IMR-90 (cell line): ENCODE results near the gene TPSB2. TPM values are rescaled to one million over a fixed set of nuclear protein-coding genes. Genes with fewer than 3 reads are reported as not detected.
A peak's percentile ranks its signal among the peaks of the same experiment; 100 is the strongest.

ENCODE experiments used
- ATAC-seq: fragments of 200-7000 bp; cut with Tn5 transposase; 2 replicates; pipeline ENCODE4 v1.9.1; 2020; ENCODE audit warnings: low read depth, mild to moderate bottlenecking, moderate library complexity
- BruUV-seq: library from RNA; stranded (reverse); fragments of 400-500 nt; replicated peaks from 2 replicates; lab custom pipeline; 2021; lab: Mats Ljungman, UMichigan
- CTCF ChIA-PET: fragments of 300-600 bp; formaldehyde crosslinking; extraction: SDS; loops from one replicate; lab custom pipeline; 2021; ENCODE audit warnings: antibody characterized with exemption; lab: Yijun Ruan, JAX
- POLR2A ChIA-PET: fragments of 300-600 bp; sonication (Branson Sonifier 250); formaldehyde crosslinking; loops from one replicate; lab custom pipeline; 2022; ENCODE audit warnings: antibody characterized with exemption; ENCODE audit not compliant: unreplicated experiment; lab: Charles Lee
- DNase-seq: peaks from one replicate; pipeline ENCODE4 v3.0.0; 2013
- H2AFZ ChIP-seq: replicated peaks from 2 replicates; pipeline ENCODE3; 2013; ENCODE audit warnings: low read length, mild to moderate bottlenecking; ENCODE audit not compliant: poor library complexity
- H2AK5ac ChIP-seq: 2 replicates; pipeline ENCODE4 v1.6.1; 2013; ENCODE audit warnings: low read depth, low read length, inconsistent platforms
- H2AK9ac ChIP-seq: replicated peaks from 2 replicates; pipeline ENCODE3; 2013; ENCODE audit warnings: mild to moderate bottlenecking, low read depth, low read length, moderate library complexity; ENCODE audit not compliant: poor library complexity
- H2BK120ac ChIP-seq: 2 replicates; pipeline ENCODE4 v1.6.1; 2013; ENCODE audit warnings: low read depth, low read length, inconsistent platforms
- H2BK15ac ChIP-seq: 3 replicates; pipeline ENCODE4 v1.6.1; 2013; ENCODE audit warnings: low read depth, low read length, inconsistent platforms
- H2BK20ac ChIP-seq: 2 replicates; pipeline ENCODE4 v1.6.1; 2013; ENCODE audit warnings: low read depth, mild to moderate bottlenecking, inconsistent platforms, low read length, moderate library complexity
- H2BK5ac ChIP-seq: 2 replicates; pipeline ENCODE4 v1.6.1; 2013; ENCODE audit warnings: mild to moderate bottlenecking, low read depth, low read length, inconsistent platforms; ENCODE audit not compliant: poor library complexity, severe bottlenecking
- H3K14ac ChIP-seq: replicated peaks from 2 replicates; pipeline ENCODE4 v1.6.1; 2013; ENCODE audit warnings: low read depth, low read length, inconsistent platforms
- H3K18ac ChIP-seq: 2 replicates; pipeline ENCODE4 v1.6.1; 2013; ENCODE audit warnings: low read depth, low read length, control low read depth
- H3K23ac ChIP-seq: 2 replicates; pipeline ENCODE4 v1.6.1; 2013; ENCODE audit warnings: low read depth, low read length, inconsistent platforms
- H3K27ac ChIP-seq: 2 replicates; pipeline ENCODE4 v1.5.1; 2013; ENCODE audit warnings: mild to moderate bottlenecking, control low read depth, low read length; ENCODE audit not compliant: insufficient read depth
- H3K27me3 ChIP-seq: 2 replicates; pipeline ENCODE4 v1.6.1; 2013; ENCODE audit warnings: low read length; ENCODE audit not compliant: control insufficient read depth, insufficient read depth
- H3K36me3 ChIP-seq: 2 replicates; pipeline ENCODE4 v1.6.1; 2013; ENCODE audit warnings: low read length, mixed read lengths; ENCODE audit not compliant: control insufficient read depth, insufficient read depth
- H3K4ac ChIP-seq: 2 replicates; pipeline ENCODE4 v1.6.1; 2013; ENCODE audit warnings: low read depth, low read length, inconsistent platforms
- H3K4me1 ChIP-seq: 2 replicates; pipeline ENCODE4 v1.6.1; 2013; ENCODE audit warnings: low read length, mixed read lengths; ENCODE audit not compliant: control insufficient read depth, insufficient read depth
- H3K4me2 ChIP-seq: 2 replicates; pipeline ENCODE4 v1.6.1; 2013; ENCODE audit warnings: low read depth, mild to moderate bottlenecking, control low read depth, low read length, moderate library complexity
- H3K4me3 ChIP-seq: 2 replicates; pipeline ENCODE4 v1.5.1; 2013; ENCODE audit warnings: low read depth, mild to moderate bottlenecking, control low read depth, low read length, moderate library complexity; ENCODE audit not compliant: insufficient read depth
- H3K56ac ChIP-seq: 2 replicates; pipeline ENCODE4 v1.6.1; 2013; ENCODE audit warnings: low read length, inconsistent platforms; ENCODE audit not compliant: insufficient read depth; ENCODE audit errors: extremely low read depth
- H3K79me1 ChIP-seq, 2 experiments: 2 replicates each; pipeline ENCODE4 v1.6.1; 2013; ENCODE audit warnings: low read length in 2 of 2, inconsistent platforms in 1 of 2, low read depth in 1 of 2
- H3K9ac ChIP-seq: 2 replicates; pipeline ENCODE4 v1.6.1; 2013; ENCODE audit warnings: low read depth, low read length, control low read depth
- H3K9me1 ChIP-seq: 2 replicates; pipeline ENCODE4 v1.6.1; 2013; ENCODE audit warnings: low read length, inconsistent platforms; ENCODE audit not compliant: insufficient read depth
- H3K9me3 ChIP-seq: 2 replicates; pipeline ENCODE4 v1.6.1; 2013; ENCODE audit warnings: low read length; ENCODE audit not compliant: control insufficient read depth, insufficient read depth
- H4K20me1 ChIP-seq: 2 replicates; pipeline ENCODE4 v1.6.1; 2013; ENCODE audit warnings: low read length, inconsistent platforms; ENCODE audit not compliant: insufficient read depth
- H4K5ac ChIP-seq: 2 replicates; pipeline ENCODE4 v1.6.1; 2013; ENCODE audit warnings: mild to moderate bottlenecking, low read depth, low read length, control low read depth
- H4K8ac ChIP-seq, 2 experiments: 2 replicates each; pipeline ENCODE4 v1.6.1; 2013; ENCODE audit warnings: low read depth in 2 of 2, low read length in 2 of 2, control low read depth in 1 of 2, inconsistent platforms in 1 of 2
- H4K91ac ChIP-seq: 2 replicates; pipeline ENCODE4 v1.6.1; 2013; ENCODE audit warnings: low read depth, low read length, inconsistent platforms; ENCODE audit not compliant: insufficient read depth
- BHLHE40 ChIP-seq: fragments of 150-350 bp; IDR thresholded peaks from 2 replicates; pipeline ENCODE4 v1.6.1; 2016; ENCODE audit warnings: mild to moderate bottlenecking, low read depth, low read length
- FOS ChIP-seq: fragments of 150-350 bp; IDR thresholded peaks from 2 replicates; pipeline ENCODE4 v1.6.1; 2016; ENCODE audit warnings: low read depth, low read length
- MXI1 ChIP-seq: IDR thresholded peaks from 2 replicates; pipeline ENCODE4 v1.6.1; 2012; ENCODE audit warnings: low read depth, mild to moderate bottlenecking, low read length, moderate library complexity, borderline replicate concordance
- NFE2L2 ChIP-seq: fragments of 150-350 bp; IDR thresholded peaks from 2 replicates; pipeline ENCODE4 v1.6.1; 2016; ENCODE audit warnings: low read depth, mild to moderate bottlenecking, low read length
- RAD21 ChIP-seq: IDR thresholded peaks from 2 replicates; pipeline ENCODE4 v1.6.1; 2012; ENCODE audit warnings: low read length, improper control_type of control experiment
- WGBS, 2 experiments: methylation state at CpG; one replicate each; pipeline versions ENCODE4 v1.1.5 to v1.1.7; 2013; ENCODE audit warnings: missing lambda C conversion rate in 2 of 2; ENCODE audit not compliant: insufficient read length in 1 of 2; ENCODE audit errors: extremely low coverage in 2 of 2; 5-methylcytosine and 5-hydroxymethylcytosine counted together
- dilution Hi-C: fragments of 300-500 bp; cut with HindIII; formaldehyde crosslinking; loops from one replicate; pipeline ENCODE4 v1.14.3; 2018; ENCODE audit warnings: low sequenced_read_pairs; ENCODE audit not compliant: unreplicated experiment
- in situ Hi-C: fragments of 300-500 bp; cut with MboI; formaldehyde crosslinking; loops from 3 replicates; pipeline ENCODE4 v1.14.3; 2019; ENCODE audit warnings: low sequenced_read_pairs, inconsistent platforms, mixed read lengths
- intact Hi-C: fragments of 100-400 bp; cut with micrococcal nuclease; formaldehyde crosslinking; loops from 2 replicates; pipeline ENCODE4 v1.10.0; 2022
- polyA plus RNA-seq, 3 experiments: library from polyadenylated mRNA; depleted of rRNA; stranded (reverse); fragments of >200 nt; gene quantifications; 2 replicates each; pipeline ENCODE4 v1.2.3, GENCODE V29; 2012; ENCODE audit warnings: low replicate concordance in 1 of 3
- total RNA-seq: library from RNA; depleted of rRNA; stranded (reverse); fragments of >200 nt; gene quantifications from 2 replicates; pipeline ENCODE4 v1.2.3, GENCODE V29; 2012
- TF ChIP-seq, protein P1 (sequence below): fragments of 150-350 bp; IDR thresholded peaks from 2 replicates; pipeline ENCODE4 v1.6.1; 2016; ENCODE audit warnings: low read depth, mild to moderate bottlenecking, low read length, moderate library complexity, borderline replicate concordance

Gene TPSB2
- total and polyA plus RNA-seq, 2 of the 4 experiments (the other 2 are of a cell fraction), result not detected

DNA sequence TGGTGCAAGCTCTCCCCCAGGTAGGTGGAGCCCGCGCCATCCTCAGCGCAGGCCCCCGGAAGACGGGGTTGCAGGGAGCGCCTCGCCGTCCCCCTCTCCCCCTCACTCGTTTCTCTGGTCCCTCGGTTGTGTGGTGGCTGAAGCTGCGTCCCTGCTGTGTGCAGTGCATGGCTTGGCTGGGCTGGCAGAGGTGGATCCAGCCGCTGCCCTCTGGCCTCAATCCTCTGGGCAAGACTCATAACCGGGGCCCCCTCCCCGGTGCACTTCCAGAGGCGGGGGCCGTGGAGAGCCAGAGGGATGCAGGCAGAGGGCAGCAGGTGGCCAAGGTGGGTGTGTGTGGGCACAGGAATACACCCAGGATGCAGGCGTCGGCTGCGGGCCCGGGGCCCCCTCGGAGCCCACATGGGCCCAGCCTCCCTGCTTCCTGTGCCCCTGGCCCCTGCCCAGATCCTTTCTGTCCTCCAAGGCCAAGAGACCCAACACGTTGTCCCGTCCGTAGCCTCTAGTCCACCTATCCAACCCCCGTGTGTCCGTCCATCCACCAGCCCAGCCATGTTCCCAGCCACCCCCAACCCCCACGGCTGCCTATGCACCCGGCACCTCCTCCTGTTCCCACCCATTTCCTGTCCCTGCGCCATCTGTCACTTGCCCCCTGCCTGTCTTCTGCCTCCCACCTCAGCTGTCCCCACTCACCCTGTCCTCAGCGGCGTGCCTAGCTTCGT lies 14.2 kb downstream of the TPSB2 start:
- no peaks in the 10 kb centered on the region for H3K9me1 ChIP-seq
- no peak overlapping the region for H3K4me3 ChIP-seq
- H3K27me3 ChIP-seq, result no peaks in the 10 kb centered on the region
- ATAC-seq (no peak), DNase-seq (no peak)
- in situ Hi-C loops (loop anchor here (25.0 kb wide), 1 partner anchor 403 kb away; the partner anchor contains the start of gene GNG13), dilution Hi-C loops (no loop called here), intact Hi-C loops (no loop called here)
- H3K56ac ChIP-seq, result no peak overlapping the region
- no peak overlapping the region for H2BK5ac ChIP-seq
- no peak overlapping the region for H3K27ac ChIP-seq
- H4K5ac ChIP-seq, result no peak overlapping the region
- H2BK120ac ChIP-seq, result no peak overlapping the region
- no peak overlapping the region for H3K14ac ChIP-seq
- H2AFZ ChIP-seq, result peak overlapping the region; percentile 51
- H4K20me1 ChIP-seq, result no peaks in the 10 kb centered on the region
- no peak overlapping the region for H2AK5ac ChIP-seq
- no peak overlapping the region for H2AK9ac ChIP-seq
- no peak overlapping the region for H4K8ac ChIP-seq
- TF ChIP-seq, protein P1, sequence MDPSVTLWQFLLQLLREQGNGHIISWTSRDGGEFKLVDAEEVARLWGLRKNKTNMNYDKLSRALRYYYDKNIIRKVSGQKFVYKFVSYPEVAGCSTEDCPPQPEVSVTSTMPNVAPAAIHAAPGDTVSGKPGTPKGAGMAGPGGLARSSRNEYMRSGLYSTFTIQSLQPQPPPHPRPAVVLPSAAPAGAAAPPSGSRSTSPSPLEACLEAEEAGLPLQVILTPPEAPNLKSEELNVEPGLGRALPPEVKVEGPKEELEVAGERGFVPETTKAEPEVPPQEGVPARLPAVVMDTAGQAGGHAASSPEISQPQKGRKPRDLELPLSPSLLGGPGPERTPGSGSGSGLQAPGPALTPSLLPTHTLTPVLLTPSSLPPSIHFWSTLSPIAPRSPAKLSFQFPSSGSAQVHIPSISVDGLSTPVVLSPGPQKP, result no peak
- TF ChIP-seq NFE2L2 (no peak), BHLHE40 (no peak), RAD21 (no peak), FOS (no peak), MXI1 (no peak)
- H3K9ac ChIP-seq, result no peak overlapping the region
- no peaks in the 10 kb centered on the region for H3K4me1 ChIP-seq
- no peak overlapping the region for H2BK20ac ChIP-seq
- no peak overlapping the region for H3K4ac ChIP-seq
- H2BK15ac ChIP-seq, result no peak overlapping the region
- BruUV-seq, result no TSS peak
- no peak overlapping the region for H3K18ac ChIP-seq
- POLR2A ChIA-PET, result no interaction called here
- H3K9me3 ChIP-seq, result no peaks in the 10 kb centered on the region
- no peak overlapping the region for H3K23ac ChIP-seq
- CTCF ChIA-PET, result no interaction called here
- no peak overlapping the region for H3K4me2 ChIP-seq
- H4K91ac ChIP-seq, result no peak overlapping the region
- no peaks in the 10 kb centered on the region for H3K79me1 ChIP-seq
- WGBS, 2 experiments, result 57% methylated on average over 7 of the region's 32 CpGs; no CpG with 5 or more reads in 1 of the 2 experiments
- peaks cover 4% of the 10 kb centered on the region; the same call in 1 of the 2 replicates for H3K36me3 ChIP-seq
